Measurements from ENCODE around the gene SLC28A1. TPM values are rescaled to one million over a fixed set of nuclear protein-coding genes. Genes with fewer than 3 reads are reported as not detected.

The SLC28A1 gene
- total RNA-seq, 1 experiment from 2014 or later = not detected

GRCh38 chr15:84951736-84952135, 67.3 kb downstream of the SLC28A1 start:
- no peak for DNase-seq (ENCODE audit: low spot score)
- in situ Hi-C loops (cut with HindIII; ENCODE audit: low sequenced_read_pairs) = no loop called here

GRCh38 chr15:84953136-84953535, 68.7 kb downstream of the SLC28A1 start:
- in situ Hi-C loops (cut with HindIII; ENCODE audit: low sequenced_read_pairs) = no loop called here
- no peak for DNase-seq (ENCODE audit: low spot score)

GRCh38 chr15:84953726-84954125, 69.3 kb downstream of the SLC28A1 start:
- no peak for DNase-seq (ENCODE audit: low spot score)
- in situ Hi-C loops (cut with HindIII; ENCODE audit: low sequenced_read_pairs) = no loop called here

GRCh38 chr15:84955089-84955848, 70.8 kb downstream of the SLC28A1 start:
- DNase-seq (ENCODE audit: low spot score) = peak; percentile 34
- in situ Hi-C loops (cut with HindIII; ENCODE audit: low sequenced_read_pairs) = no loop called here

GRCh38 chr15:84956199-84956598, 71.7 kb downstream of the SLC28A1 start:
- in situ Hi-C loops (cut with HindIII; ENCODE audit: low sequenced_read_pairs) = no loop called here
- no peak for DNase-seq (ENCODE audit: low spot score)

GRCh38 chr15:84960391-84961113, 76.1 kb downstream of the SLC28A1 start:
- DNase-seq (ENCODE audit: low spot score) = no peak
- in situ Hi-C loops (cut with HindIII; ENCODE audit: low sequenced_read_pairs) = no loop called here

GRCh38 chr15:84961114-84961452, 76.6 kb downstream of the SLC28A1 start:
- DNase-seq (ENCODE audit: low spot score) = no peak
- in situ Hi-C loops (cut with HindIII; ENCODE audit: low sequenced_read_pairs) = no loop called here

GRCh38 chr15:84961707-84962106, 77.2 kb downstream of the SLC28A1 start:
- no peak for DNase-seq (ENCODE audit: low spot score)
- in situ Hi-C loops (cut with HindIII; ENCODE audit: low sequenced_read_pairs) = no loop called here

GRCh38 chr15:84962955-84963354, 78.5 kb downstream of the SLC28A1 start:
- no peak for DNase-seq (ENCODE audit: low spot score)
- in situ Hi-C loops (cut with HindIII; ENCODE audit: low sequenced_read_pairs) = no loop called here

- in situ Hi-C loops (cut with HindIII; ENCODE audit: low sequenced_read_pairs) = no loop called here
- no peak for DNase-seq (ENCODE audit: low spot score)
Measured at GRCh38 chr15:84967380-84967779, 82.9 kb downstream of the SLC28A1 start.

GRCh38 chr15:84968301-84968700, 83.8 kb downstream of the SLC28A1 start:
- in situ Hi-C loops (cut with HindIII; ENCODE audit: low sequenced_read_pairs) = no loop called here

GRCh38 chr15:84969257-84969656, 84.8 kb downstream of the SLC28A1 start:
- in situ Hi-C loops (cut with HindIII; ENCODE audit: low sequenced_read_pairs) = no loop called here
- DNase-seq (ENCODE audit: low spot score) = no peak

More at GRCh38 chr15:84968301-84968700, 83.8 kb downstream of the SLC28A1 start:
- DNase-seq (ENCODE audit: low spot score) = no peak

GRCh38 chr15:84970843-84971242, 86.4 kb downstream of the SLC28A1 start:
- in situ Hi-C loops (cut with HindIII; ENCODE audit: low sequenced_read_pairs) = no loop called here
- no peak for DNase-seq (ENCODE audit: low spot score)

- in situ Hi-C loops (cut with HindIII; ENCODE audit: low sequenced_read_pairs) = no loop called here
- no peak for DNase-seq (ENCODE audit: low spot score)
Measured at GRCh38 chr15:84973492-84974460, 89.3 kb downstream of the SLC28A1 start.

- no peak for DNase-seq (ENCODE audit: low spot score)
- in situ Hi-C loops (cut with HindIII; ENCODE audit: low sequenced_read_pairs) = no loop called here
Measured at GRCh38 chr15:84975871-84976351, 91.4 kb downstream of the SLC28A1 start.

GRCh38 chr15:84976746-84977345, 92.4 kb downstream of the SLC28A1 start:
- in situ Hi-C loops (cut with HindIII; ENCODE audit: low sequenced_read_pairs) = no loop called here

GRCh38 chr15:84979651-84980050, 95.2 kb downstream of the SLC28A1 start:
- DNase-seq (ENCODE audit: low spot score) = no peak
- in situ Hi-C loops (cut with HindIII; ENCODE audit: low sequenced_read_pairs) = no loop called here

More at GRCh38 chr15:84976746-84977345, 92.4 kb downstream of the SLC28A1 start:
- DNase-seq (ENCODE audit: low spot score) = no peak

GRCh38 chr15:84980196-84981053, 96.0 kb downstream of the SLC28A1 start:
- DNase-seq (ENCODE audit: low spot score) = peak; percentile 57

More at GRCh38 chr15:84980196-84981053, 96.0 kb downstream of the SLC28A1 start:
- in situ Hi-C loops (cut with HindIII; ENCODE audit: low sequenced_read_pairs) = no loop called here

Data from G401 (cell line).